GM19035 (cell line): ENCODE results near the gene CCNYL1.

Experiments
- ATAC-seq: cut with Tn5 transposase; IDR thresholded peaks from one replicate; pipeline ENCODE4 v1.9.1; 2021; ENCODE audit not compliant: unreplicated experiment

CCNYL1 gene

DNA sequence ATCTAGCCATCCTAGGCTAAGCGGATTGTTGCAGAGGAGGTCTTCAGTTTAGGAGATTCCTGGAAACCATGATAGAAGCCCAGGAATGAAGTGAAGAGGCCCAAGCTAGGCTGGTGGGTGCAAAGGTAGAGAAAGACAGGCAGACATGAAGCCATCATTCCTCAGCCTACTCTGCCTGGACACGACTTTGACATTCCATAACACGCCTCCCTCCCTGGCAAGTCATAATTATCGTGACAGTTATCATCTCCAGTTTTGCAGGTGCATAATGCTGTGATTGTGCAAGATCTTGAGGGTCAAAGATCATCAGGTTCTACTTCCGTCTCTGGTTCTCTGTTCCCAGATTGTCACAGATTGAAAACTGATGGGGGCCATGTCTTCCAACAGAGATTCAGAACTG, 73.5 kb downstream of the CCNYL1 start:
- no peak for ATAC-seq

DNA sequence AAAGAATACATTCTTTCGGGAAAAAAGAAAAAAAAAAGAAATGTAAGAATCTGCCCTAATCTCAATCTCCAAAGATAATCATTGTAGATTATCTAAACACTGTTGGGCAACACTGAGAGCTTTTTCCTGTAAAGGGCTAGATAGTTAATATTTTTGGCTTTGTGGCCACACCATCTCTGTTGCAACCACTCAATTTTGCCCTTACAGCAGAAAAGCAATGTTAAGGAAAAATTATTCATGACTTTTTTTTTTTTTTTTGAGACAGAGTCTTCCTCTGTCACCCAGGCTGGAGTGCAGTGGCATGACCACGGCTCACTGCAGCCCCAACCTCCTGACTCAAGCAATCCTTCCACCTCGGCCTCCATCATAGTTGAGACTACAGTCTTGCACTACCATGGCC, 75.6 kb downstream of the CCNYL1 start:
- no peak for ATAC-seq

DNA sequence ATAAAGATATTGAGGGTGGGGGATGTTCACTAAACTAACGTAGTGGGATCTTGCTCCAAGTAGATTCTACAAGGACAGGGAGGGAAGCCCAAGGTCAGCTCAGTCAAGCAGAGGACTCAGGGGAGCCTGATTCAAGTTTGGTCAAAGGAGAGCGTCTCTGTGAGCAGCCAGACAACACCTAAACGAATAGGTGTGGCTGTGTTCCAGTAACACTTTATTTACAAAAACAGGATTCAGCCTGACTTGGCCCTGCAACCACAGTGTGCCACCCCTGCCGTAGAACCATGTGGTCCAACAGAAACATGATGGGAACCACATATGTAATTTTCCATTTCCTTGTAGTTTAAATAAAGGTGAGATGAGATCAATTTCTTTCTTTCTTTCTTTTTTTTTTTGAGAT, 76.4 kb downstream of the CCNYL1 start:
- no peak for ATAC-seq

DNA sequence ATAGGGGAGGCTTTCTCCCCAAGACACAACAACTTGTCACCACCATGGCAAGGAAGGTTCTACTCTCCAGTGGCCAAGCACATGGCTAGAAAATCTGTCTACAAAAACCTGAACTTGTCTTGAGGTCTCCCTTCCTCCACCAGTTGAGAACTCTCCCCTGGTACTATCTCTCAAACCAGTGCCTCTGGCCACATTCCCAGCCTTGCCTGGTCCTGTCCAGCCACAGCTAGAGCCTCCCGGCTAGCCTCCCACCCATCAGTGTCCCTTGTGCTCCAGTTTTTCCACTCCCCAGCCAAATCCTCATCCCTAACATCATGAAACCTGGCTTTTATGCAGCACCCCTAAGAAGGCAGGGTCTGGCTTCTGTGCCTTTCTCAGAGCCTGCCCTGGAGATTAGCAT, 79.5 kb downstream of the CCNYL1 start:
- ATAC-seq: no peak

DNA sequence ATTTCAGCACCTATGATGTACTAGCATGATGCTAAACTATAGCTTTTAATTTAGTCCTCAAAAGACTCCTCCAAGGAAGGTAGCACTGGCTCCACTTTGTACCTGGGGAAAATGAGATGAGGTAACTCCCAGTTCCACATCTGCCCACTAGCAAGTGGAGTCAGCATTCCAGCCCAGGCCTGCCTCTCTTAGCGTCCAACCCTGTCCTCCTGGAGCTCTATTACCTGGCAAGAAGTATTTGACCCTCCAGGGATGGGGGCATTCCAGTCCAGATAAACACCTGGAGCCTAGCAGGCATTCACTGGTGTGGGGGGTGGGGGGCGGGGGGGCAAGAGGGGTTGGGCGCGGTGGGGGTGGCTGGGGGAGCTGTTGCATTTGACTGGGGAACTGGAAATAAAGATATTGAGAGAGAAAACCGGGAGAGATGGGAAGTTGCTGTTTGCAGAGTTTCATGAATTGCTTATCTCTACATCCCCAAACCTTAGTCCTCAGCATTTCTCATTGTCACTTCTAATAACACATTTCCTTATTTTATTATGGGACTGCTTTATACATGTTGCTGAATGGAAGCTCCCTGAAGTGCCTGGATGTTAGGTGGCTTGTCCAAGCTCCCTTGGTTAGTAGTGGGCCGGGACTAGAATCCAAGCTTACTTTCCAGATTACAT, 80.3 kb downstream of the CCNYL1 start:
- ATAC-seq: no peak

DNA sequence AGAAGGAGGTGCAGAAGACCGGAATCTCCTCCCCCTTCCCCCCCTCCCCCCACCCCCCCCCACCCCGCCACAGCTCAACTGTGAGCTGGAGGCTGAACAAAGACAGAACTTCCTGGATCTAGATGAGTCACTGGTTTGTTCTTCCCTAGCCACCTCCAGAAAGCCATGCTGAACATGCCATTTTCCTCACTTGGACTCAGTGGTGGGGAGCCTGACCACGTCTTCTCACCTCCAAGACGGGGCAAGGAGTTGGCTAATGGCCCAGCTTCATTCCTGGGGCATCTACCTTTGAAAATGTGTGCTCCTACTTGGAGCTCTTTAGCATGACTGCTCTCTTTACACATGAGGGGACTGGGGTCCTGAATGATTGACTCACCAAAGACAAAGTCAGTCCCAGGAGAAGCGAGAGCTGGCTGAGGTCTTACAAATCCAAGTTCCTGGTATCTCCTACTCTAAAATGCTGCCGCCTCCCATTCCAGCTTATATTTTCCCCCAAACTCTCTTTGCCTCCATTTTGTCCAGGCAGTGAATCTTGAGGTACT, 80.9 kb downstream of the CCNYL1 start:
- no peak for ATAC-seq

DNA sequence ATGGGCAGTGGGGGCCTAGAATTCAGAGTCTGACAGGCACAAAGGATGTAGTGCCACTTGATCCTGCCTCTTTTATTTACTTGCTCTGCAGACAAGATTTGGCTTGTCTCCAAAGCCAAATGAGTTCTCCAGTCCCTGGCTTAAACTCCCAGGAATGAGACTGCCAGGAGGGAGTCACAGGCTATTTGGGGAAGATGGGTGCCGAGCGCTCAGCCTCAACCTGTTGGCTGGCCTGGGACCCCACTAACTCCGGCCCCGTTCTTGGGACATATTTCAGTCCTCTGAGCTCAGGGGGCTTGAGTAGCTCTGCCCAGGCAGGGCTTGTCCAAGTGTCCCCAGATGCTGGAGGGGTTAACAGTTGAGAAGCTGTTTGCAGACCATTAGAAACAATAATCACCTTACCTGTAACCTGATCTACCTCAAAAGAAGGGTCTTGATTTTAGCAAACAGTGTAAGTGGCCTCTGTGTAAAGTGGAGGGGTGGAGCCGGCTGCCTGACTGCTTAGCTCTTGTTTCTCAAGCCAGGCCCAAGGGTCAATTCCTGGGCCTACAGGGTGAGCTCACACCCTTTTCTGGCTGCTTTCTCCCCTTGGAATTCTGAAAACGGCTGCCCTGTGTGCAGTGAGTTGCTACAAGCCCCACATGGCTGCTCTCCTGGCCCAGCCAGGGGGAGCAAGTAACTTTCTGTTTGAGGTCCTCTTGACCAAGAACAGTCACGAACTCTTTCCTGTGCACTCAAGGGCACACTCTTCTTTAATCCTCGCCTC, 85.3 kb downstream of the CCNYL1 start:
- no peak for ATAC-seq

DNA sequence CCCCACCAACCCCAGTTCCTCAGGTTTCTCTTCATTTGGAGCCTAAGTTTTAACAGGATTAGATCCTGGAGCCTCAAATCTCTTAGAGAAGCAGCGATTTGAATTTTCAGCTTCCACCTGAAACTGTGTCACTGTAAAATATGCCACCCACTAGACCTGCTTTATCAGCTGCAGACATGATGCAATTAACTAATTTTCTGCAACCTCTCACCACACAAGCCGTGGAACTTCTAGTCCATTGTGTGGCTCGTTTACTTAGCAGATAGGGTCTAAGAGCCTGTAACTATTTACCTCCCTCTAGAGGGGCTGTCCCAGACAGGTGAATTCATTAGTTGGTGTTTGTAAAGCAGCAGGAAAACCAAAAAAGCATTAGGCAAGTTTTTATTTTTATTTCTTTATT, 89.8 kb downstream of the CCNYL1 start:
- ATAC-seq: no peak

DNA sequence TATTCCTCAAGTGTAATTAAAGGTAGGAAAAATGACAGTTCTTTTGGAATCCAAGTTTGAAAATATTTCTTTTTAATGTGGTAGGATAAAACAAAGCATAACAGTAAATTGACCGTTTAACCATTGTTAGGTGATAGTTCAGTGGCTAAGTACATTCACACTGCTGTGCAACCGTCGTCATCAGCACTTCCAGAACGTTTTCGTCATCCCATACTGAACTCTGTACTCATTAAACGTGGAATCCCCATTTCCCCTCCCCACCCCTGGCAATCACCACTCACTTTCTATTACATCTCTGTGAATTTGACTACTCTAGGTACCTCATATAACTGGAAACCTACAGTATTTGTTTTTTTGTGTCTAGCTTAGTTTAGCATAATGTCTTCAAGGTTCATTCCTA, 91.2 kb downstream of the CCNYL1 start:
- ATAC-seq: no peak
